HL-60 (cell line): ENCODE results near the gene CRIM1.

ENCODE experiments used
- POLR2AphosphoS5 ChIP-seq: IDR thresholded peaks from 2 replicates; pipeline ENCODE4 v1.6.1; 2012; ENCODE audit warnings: low read depth
- TF ChIP-seq, protein P1 (sequence below): IDR thresholded peaks from one replicate; pipeline ENCODE4 v1.5.1; 2011; ENCODE audit warnings: low read length, control low read depth, inconsistent platforms; ENCODE audit not compliant: insufficient read depth

- TF ChIP-seq, protein P1, sequence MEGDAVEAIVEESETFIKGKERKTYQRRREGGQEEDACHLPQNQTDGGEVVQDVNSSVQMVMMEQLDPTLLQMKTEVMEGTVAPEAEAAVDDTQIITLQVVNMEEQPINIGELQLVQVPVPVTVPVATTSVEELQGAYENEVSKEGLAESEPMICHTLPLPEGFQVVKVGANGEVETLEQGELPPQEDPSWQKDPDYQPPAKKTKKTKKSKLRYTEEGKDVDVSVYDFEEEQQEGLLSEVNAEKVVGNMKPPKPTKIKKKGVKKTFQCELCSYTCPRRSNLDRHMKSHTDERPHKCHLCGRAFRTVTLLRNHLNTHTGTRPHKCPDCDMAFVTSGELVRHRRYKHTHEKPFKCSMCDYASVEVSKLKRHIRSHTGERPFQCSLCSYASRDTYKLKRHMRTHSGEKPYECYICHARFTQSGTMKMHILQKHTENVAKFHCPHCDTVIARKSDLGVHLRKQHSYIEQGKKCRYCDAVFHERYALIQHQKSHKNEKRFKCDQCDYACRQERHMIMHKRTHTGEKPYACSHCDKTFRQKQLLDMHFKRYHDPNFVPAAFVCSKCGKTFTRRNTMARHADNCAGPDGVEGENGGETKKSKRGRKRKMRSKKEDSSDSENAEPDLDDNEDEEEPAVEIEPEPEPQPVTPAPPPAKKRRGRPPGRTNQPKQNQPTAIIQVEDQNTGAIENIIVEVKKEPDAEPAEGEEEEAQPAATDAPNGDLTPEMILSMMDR, result no peak
- no peak for TF ChIP-seq POLR2AphosphoS5
These were observed 211.3 kb downstream of the CRIM1 start for GRCh38 chr2:36566887-36567286.
